ENCODE data around the gene ESRRA.
"Not testable (repeated sequence)": the region's sequence is repeated elsewhere in the genome, so short reads cannot be mapped to it uniquely, and the experiment has no call there.

Gene ESRRA

GRCh38 chr11:64292460-64293254 is 12.7 kb upstream of the ESRRA start:
- DNase-seq: no peak

GRCh38 chr11:64294774-64295173 is 10.6 kb upstream of the ESRRA start:
- DNase-seq: peak in 1 of 14 donors; percentile 54

DNA sequence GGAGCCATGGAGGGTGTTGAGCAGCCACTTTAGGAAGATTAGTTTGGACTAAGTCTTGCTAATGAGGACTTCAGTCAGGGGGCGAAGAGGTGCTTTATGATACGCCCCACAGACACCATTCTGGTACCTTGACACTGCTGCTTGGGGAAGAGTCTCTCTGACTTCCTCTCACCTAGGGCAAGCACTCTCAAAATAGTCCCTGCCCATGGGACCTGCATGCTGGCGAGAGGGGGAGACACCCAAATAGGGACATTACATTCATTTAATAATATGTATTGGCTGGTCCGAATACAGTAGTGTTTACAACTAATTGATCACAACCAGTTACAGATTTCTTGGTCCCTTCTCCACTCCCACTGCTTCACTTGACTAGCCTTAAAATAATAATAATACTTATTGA is 9.6 kb upstream of the ESRRA start:
- DNase-seq: no peak

GRCh38 chr11:64296236-64296635 is 9.1 kb upstream of the ESRRA start:
- no peak for DNase-seq

DNA sequence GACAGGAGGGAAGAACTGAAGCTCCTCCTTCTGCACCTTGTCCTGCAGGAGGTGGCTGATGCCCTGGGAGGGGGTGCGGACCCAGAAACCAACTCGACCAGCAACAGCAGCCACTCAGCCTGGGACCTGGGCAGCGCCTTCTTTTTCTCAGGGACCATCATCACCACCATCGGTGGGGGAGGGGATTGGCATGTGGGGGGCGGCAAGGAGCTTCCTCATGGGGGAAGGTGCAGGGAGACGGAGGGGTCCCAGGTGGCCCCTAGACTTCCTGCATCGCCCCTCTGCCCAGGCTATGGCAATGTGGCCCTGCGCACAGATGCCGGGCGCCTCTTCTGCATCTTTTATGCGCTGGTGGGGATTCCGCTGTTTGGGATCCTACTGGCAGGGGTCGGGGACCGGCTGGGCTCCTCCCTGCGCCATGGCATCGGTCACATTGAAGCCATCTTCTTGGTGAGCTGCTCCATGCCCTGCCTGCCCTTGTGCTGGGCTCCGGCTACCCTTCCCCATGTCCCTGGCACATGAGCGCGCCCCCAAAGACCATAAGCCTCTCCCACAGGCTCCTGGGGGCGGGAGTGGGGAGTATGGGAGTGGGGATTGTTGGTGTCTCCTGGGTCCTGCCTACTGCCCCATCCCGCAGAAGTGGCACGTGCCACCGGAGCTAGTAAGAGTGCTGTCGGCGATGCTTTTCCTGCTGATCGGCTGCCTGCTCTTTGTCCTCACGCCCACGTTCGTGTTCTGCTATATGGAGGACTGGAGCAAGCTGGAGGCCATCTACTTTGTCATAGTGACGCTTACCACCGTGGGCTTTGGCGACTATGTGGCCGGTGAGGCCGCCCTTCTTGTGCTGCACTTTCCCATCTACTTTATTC is 8.3 kb upstream of the ESRRA start:
- DNase-seq: no peak

GRCh38 chr11:64297699-64298358 is 7.5 kb upstream of the ESRRA start:
- no peak for DNase-seq

GRCh38 chr11:64298966-64299846 is 6.1 kb upstream of the ESRRA start:
- DNase-seq: peak in 12 of 14 donors; percentile 21 to 79 (median 62)

- peak in 1 of 14 donors; percentile 46 for DNase-seq
Observed at GRCh38 chr11:64299847-64300648, 5.3 kb upstream of the ESRRA start, which contains the start of gene CATSPERZ. Gene CATSPERZ, plus strand, starts transcription at chr11:64300358. Its CDS starts 53 bp downstream, at chr11:64300411.

- no peak for DNase-seq
Observed at GRCh38 chr11:64303109-64304031, 2.0 kb upstream of the ESRRA start.

DNA sequence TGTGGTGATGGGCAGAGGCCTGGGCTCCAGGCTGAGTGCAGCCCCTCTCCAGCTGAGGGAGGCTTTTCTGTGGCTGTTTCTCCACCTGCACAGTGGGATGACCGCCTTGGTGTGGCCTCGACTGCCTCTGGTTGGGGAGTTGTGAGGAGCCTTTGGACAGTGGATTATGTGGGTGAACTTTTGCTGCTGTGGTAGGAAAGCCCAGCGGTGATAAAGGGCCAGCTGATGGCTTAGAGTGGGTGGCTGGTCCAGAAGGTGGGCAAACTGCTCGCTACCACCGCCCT is 1.4 kb upstream of the ESRRA start:
- DNase-seq: no peak

DNA sequence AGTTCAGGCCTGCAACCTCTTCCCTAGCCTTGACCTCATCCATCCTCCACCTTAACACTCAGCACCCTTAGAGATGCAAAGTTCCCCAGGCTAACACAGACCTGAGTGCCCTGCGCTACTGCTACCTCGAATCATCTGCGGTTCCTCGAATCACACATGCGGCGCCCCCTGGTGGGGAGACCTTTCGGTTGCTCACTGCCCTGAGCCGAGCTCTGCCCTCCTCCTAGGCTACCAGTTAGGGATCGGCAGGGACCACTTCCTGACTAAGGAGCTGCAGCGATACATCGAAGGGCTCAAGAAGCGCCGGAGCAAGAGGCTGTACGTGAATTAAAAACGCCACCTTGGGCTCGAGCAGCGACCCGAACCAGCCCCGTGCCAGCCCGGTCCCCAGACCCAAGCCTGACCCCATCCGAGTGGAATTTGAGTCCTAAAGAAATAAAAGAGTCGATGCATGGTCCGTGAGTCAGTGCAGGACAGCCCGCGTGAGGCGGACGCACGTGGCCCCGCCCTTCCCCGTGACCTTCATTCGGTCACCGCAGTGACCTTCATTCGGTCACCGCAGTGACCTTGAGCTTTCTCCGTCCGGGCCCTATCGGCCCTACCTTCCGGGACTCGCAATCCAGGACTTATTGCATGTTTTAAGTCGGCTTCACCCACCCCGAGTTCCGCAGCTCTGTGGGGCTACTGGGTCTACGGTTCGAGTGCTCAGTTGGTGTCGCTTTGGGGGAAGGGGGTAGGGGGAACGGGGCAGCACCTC is 830 bp upstream of the ESRRA start:
- DNase-seq: peak in 12 of 14 donors; percentile 63 to 89 (median 79)

- DNase-seq: peak in 11 of 14 donors; percentile 42 to 77 (median 64)
Observed at GRCh38 chr11:64305691-64306562, 603 bp downstream of the ESRRA start.

GRCh38 chr11:64306563-64306875 is 1.2 kb downstream of the ESRRA start:
- DNase-seq: no peak

DNA sequence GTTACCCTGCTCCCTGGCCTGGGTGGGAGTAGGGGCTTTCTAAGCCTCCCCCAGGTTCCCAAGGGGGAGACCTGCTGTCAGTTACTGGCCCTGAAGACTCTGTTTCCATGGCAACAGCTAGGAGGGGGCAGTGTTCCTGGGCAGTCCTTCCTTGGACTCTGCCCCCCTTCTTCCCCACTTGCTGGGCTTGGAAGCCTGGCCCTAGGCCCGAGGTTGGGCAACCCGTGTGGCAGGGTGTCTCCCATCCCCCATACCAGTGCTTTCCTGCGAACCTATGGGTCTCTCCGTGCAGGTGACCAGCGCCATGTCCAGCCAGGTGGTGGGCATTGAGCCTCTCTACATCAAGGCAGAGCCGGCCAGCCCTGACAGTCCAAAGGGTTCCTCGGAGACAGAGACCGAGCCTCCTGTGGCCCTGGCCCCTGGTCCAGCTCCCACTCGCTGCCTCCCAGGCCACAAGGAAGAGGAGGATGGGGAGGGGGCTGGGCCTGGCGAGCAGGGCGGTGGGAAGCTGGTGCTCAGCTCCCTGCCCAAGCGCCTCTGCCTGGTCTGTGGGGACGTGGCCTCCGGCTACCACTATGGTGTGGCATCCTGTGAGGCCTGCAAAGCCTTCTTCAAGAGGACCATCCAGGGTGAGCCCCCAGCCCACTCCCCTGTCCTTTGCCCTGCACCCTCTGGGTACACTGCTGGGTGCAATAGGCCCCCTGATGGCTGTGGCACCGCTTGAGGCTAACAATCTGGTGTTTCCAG is 1.7 kb downstream of the ESRRA start:
- DNase-seq: peak in 5 of 14 donors; percentile 18 to 61 (median 40)

GRCh38 chr11:64307795-64308194 is 2.5 kb downstream of the ESRRA start:
- not testable (repeated sequence) for DNase-seq

- DNase-seq: no peak
Observed at GRCh38 chr11:64312947-64313346, 7.6 kb downstream of the ESRRA start.

DNA sequence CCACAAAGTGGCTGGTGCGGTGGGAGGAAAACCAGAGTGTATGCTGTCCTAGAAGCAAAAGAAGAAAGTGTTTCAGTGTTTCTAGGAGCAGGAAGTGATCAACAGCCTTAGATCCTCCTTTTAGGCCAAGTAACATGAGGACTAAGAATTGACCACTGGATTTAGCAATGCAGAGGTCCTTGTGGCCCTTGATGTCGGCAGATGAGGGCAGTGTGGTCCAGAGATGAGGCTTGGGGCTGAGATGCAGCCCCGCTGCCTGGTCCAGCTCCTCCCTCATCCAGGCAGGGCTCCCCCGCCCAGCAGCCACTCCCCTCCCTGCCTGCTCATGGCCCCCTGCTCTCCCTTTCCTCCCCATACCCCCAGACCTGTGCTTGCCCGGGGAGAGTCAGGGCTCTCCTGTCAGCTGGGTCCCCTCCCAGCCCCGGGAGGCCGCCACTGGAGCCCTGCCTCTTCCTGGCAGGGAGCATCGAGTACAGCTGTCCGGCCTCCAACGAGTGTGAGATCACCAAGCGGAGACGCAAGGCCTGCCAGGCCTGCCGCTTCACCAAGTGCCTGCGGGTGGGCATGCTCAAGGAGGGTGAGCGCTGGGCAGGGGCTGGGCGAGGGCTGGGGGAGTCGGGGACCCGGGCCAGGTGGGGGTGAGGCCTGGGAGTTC is 8.3 kb downstream of the ESRRA start:
- peak in 4 of 14 donors; percentile 22 to 73 (median 37) for DNase-seq

All from C1 segment of cervical spinal cord (tissue), 14 donors.